ENCODE data around the gene ACP3.
"Not testable (repeated sequence)": the region's sequence is repeated elsewhere in the genome, so short reads cannot be mapped to it uniquely, and the experiment has no call there.

Gene ACP3, protein sequence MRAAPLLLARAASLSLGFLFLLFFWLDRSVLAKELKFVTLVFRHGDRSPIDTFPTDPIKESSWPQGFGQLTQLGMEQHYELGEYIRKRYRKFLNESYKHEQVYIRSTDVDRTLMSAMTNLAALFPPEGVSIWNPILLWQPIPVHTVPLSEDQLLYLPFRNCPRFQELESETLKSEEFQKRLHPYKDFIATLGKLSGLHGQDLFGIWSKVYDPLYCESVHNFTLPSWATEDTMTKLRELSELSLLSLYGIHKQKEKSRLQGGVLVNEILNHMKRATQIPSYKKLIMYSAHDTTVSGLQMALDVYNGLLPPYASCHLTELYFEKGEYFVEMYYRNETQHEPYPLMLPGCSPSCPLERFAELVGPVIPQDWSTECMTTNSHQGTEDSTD

GRCh38 chr3:132317229-132317948 lies at the start of gene ACP3:
TSS of gene ACP3 (plus strand) at chr3:132317407. CDS start at chr3:132317457, 50 bp downstream.
- no peak for DNase-seq

- DNase-seq, result no peak
These were observed 48.3 kb upstream of the ACP3 start for GRCh38 chr3:132268956-132269355.

GRCh38 chr3:132273036-132273435 lies 44.2 kb upstream of the ACP3 start:
- no peak for DNase-seq

GRCh38 chr3:132276228-132276906 lies 40.8 kb upstream of the ACP3 start:
- no peak for DNase-seq

GRCh38 chr3:132279030-132279429 lies 38.2 kb upstream of the ACP3 start:
- DNase-seq, result no peak

DNA sequence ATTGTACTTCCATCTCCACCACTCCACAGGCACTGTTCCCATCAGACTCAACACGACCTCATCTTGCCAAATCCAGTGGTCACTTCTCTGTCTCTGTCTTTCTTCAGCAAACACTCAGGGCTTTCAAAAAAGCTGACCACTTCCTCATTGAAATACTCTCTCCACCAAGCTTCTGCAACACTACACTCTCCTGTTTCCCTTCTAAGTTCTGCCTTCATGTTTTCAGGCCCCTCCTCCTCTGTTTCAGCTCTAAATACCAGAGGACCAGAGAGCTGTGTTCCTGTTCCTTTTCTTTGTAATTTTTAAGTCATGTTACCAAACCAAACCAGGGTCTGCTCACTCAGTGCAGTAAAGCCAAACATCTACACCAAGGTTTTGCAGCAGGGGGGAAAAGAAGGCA lies 33.8 kb upstream of the ACP3 start:
- no peak for DNase-seq

DNA sequence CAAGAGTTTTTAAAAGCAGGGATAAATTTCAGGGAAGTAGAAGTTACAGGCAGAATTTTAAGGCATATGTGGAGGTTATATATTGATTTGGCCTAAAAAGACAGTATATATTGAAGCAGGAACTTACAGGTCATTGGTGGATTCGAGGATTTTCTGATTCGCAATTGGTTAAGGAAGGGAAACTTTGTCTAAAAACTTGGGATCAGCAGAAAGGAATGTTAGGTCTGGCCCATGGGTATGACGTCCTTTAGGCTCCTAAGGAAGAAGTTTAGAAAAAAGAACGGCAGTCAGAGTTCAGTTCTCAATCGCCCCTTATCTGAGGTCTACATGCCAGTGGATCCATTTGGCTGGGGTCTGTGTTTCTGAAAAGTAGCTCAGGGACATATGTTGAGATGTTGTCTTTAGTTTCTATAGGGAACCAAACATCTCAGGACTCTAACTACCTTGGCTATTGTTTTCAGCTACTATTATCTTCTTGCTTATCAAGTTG lies 33.2 kb upstream of the ACP3 start:
- DNase-seq, result no peak

GRCh38 chr3:132284781-132285619 lies 32.2 kb upstream of the ACP3 start:
- DNase-seq, result no peak

DNA sequence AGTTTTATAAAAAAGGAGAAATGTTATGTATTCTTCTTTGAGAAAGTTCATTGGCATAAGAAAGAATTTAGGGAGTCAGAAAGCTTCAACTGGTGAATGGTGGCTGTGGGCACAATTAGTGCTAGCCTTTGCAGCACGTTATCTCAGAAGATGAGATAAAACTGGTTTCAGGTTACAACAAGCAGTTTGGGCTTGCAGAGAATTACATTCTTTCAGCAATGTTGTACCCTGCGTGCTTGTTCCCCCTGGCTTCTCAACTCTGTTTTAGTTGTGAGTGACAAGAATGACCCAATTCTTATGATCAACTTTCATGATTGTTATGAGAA lies 31.6 kb upstream of the ACP3 start:
- no peak for DNase-seq

DNA sequence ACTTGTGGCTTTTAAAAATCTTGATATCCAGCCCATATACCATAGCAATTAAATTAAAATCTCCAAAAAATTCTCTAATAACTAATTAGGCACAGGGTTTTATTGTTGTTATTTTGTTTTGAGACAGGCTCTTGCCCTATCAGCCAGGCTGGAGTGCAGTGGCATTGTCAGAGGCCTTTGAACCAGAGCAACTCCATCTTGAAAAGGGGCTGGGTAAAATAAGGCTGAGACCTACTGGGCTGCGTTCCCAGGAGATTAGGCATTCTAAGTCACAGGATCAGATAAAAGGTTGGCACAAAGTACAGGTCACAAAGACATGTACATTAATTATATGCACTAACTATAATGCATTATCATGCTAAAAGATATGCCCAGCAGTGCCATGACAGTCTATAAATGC lies 31.2 kb upstream of the ACP3 start:
- no peak for DNase-seq

GRCh38 chr3:132288357-132288756 lies 28.9 kb upstream of the ACP3 start:
- DNase-seq, result no peak

DNA sequence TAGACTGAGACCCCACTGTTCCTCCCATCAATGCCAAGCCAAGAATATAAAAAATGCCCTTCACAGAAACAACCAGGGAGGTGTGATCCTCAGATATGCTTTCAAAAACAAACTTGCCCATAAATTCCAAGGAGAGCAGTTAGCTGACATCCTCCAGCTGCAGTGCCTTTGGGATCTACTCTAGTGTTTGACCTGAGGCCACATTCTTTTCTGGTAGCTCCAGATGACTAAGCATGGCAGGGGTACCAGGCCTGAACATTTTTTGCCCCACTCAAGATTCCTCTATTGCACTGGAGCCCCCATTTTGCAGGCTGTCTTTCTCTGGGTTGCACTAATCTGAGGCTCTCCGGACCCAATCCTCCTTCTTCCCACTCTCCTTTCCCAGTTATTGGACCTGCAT lies 27.9 kb upstream of the ACP3 start:
- DNase-seq, result no peak

DNA sequence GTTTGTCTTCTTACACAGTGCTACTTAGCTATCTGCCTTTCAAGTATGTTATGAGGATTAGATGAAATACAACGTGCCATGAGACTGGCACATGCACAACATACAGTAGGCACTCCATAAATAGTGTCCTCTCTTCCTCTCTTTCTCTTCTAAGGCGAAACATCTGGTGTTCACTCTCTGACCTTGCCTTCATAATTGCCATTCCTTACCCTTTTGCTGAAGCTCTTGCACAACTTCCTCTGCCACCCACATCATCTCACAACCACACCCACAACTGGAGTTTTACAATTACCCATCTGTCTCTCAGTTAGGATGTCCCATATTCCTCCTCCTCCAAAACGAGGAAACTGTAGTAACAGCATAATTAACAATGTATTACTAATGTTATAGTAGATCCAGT lies 26.4 kb upstream of the ACP3 start:
- no peak for DNase-seq

DNA sequence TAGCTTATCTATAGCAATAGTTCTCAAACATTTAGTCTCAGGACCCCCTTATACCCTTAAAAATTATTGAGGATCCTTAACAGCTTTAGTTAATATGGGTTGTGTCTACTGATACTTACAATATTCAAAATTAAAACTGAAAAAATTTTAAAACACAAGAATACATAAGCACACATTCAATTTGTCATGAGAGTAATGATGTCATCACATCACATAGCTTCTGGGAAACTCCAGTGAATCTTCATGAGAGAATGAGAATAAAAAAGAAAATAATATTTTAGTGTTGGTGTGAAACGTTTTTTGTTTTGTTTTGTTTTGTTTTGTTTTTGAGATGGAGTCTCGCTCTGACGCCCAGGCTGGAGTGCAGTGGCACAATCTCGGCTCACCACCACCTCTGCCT lies 25.2 kb upstream of the ACP3 start:
- DNase-seq, result no peak

DNA sequence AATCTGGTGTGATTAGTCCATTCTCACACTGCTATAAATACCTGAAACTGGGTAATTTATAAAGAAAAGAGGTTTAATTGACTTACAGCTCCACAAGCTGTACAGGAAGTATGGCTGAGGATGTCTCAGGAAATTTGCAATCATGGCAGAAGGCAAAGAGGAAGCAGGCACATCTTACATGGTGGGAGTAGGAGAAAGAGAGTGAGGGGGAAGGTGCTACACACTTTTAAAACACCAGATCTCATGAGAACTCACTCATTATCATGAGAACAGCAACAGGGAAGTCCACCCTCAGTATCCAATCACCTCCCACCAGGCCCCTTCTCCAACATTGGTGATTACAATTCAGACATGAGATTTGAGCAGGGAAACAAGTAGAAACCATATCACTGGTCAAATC lies 24.0 kb upstream of the ACP3 start:
- no peak for DNase-seq

- no peak for DNase-seq
These were observed 22.3 kb upstream of the ACP3 start for GRCh38 chr3:132294906-132295305.

DNA sequence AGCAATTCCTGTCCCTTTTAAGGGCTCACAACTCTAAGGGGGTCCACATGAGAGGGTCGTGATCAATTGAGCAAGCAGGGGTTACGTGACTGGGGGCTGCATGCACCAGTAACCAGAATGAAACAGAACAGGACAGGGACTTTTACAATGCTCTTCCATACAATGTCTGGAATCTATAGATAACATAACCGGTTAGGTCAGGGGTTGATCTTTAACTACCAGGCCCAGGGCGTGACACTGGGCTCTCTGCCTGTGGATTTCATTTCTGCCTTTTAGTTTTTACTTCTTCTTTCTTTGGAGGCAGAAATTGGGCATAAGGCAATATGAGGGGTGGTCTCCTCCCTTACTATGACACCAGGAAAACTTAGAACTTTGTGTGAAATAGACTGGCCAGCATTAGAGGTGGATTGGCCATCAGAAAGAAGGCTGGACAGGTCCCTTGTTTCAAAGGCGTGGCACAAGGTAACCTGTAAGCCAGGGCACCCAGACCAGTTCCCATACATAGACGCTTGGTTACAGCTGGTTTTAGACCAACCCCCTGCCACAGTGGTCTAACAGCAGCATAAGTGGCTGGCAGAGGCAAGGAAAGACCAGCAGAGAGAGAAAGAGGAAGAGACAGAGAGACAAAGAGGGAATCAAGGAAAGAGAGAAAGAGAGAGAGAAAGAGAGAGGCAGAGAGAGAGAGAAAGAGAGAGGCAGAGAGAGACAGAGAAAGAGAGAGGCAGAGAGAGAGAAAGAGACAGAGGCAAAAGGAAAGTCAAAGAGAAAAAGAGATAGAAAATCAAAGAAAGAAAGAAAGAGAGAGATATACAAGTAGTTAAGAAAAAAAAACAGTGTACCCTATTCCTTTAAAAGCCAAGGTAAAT lies 13.6 kb upstream of the ACP3 start:
- not testable (repeated sequence) for DNase-seq

- DNase-seq, result not testable (repeated sequence)
These were observed 12.9 kb upstream of the ACP3 start for GRCh38 chr3:132304351-132304750.

DNA sequence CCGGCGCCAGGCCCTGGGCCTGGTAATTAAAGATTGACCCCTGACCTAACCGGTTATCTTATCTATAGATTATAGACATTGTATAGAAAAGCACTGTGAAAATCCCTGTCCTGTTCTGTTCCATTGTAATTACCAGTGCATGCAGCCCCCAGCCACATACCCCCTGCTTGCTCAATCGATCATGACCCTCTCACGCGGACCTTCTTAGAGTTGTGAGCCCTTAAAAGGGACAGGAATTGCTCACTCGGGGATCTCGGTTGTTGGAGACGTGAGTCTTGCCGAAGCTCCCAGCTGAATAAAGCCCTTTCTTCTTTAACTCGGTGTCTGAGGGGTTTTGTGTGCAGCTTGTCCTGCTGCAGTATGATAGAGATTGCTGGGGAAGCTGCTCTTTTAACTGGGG lies 7.2 kb upstream of the ACP3 start:
- not testable (repeated sequence) for DNase-seq

DNA sequence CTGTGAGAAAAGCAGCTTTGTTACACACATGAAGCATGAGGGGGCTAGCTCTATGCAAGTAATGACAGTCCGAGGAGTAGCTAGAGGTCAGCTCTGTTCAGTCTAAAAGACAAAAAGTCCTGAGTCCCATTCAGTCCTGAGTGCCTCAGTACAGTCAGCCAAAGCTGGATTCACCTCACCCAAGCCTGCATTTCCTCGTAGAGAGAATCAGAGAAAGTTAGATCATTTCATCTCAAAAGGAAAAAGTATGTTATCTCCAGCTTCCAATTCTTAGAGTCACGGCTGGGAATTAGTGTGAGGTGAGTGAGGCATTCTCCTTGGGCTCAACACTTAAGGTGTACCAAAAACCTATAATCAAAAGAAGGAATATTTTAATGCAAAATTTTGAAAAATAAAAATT lies 5.9 kb upstream of the ACP3 start:
- DNase-seq, result no peak

DNA sequence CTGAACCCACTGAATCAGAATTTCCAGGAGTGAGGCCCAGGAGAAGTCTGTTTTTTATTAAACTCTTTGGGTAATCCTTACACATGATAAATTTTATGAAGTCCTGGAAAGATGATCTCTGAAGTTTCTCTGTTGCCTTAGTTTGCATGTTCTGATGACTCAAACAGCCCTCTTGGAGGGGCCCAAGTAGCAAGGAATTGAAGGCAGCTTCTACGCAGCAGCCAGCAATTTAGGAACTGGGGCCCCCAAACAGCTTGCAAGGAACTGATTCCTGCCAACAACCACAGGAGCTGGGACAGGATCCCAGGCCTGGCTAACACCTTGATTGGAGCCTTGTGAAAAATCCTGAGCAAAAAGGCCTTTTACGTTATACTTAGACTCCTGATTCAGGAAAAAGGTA lies 5.4 kb upstream of the ACP3 start:
- no peak for DNase-seq

DNA sequence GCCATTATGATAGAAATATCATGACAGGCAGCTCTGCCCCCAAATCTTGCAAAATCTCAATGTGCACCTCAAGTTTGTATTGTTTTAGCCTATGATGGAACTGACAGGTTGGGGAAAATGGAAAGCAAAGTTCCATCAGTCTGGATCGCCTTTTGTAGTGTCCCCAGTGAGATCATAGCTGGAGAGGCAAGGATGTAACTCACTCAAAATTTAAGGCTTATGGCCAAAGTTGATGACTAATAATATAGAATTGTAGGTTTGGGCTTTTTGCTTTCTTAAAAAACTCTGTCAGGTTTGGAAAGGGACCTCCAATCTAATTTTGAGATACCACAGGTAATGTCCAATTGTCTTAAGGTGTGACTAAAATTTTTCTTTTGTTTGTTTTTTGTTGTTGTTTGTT lies 1.4 kb upstream of the ACP3 start:
- DNase-seq, result no peak
